ENCODE data around the gene LRRC4B. TPM values are rescaled to one million over a fixed set of nuclear protein-coding genes. Genes with fewer than 3 reads are reported as not detected.
"Not testable (repeated sequence)": the region's sequence is repeated elsewhere in the genome, so short reads cannot be mapped to it uniquely, and the experiment has no call there.

Gene LRRC4B
- polyA plus RNA-seq, 4 donors, result 18.1 to 29.8 (median 19.8) TPM

- no peak for DNase-seq (ENCODE audit: low read depth in 4 of 4, low spot score in 3 of 4)
These were observed 35.3 kb downstream of the LRRC4B start for GRCh38 chr19:50532952-50533351.

DNA sequence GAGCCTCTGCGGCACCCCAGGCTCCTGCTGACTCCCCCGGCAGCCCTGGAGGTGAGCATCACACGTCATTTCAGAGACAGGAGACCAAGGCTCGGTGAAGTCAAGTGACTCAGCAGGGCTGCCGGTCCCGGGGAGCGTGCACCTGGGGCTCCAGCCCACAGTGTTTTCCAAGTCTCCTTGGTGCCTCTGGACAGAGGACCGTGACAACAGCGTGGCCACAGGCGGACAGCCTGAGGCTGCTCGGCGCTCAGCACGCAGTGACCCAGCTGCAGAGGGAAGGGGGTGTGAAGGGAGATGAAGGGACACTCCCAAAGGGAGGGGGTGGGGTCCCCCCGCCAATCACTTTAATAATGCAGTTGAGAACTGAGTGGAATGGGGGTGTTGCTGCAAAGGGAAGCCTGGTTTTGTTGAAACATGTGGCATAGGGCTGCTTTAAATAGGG is 37.0 kb downstream of the LRRC4B start:
- DNase-seq (ENCODE audit: low read depth in 4 of 4, low spot score in 3 of 4), result no peak

GRCh38 chr19:50528052-50528451 is 40.2 kb downstream of the LRRC4B start:
- not testable (repeated sequence) for DNase-seq (ENCODE audit: low read depth in 4 of 4, low spot score in 3 of 4)

DNA sequence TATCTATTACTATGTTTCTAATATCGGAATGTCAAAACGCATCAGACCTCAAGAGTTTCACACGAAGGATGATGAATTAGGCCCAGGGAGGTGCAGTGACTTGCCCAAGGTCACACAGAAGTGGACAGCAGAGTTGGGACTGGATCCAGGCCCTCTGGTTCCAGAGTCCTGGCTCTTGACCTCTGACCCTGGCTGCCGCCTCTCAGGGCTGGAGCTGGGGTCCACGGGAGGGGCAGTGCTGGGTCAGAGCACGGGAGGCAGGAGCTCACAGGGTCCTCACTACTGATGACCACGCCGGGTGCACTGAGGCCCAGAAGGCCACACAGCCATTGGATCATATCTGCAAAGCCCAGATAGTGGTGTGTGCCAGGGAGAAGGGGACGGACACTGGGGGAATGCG is 45.4 kb downstream of the LRRC4B start:
- no peak for DNase-seq (ENCODE audit: low read depth in 4 of 4, low spot score in 3 of 4)

DNA sequence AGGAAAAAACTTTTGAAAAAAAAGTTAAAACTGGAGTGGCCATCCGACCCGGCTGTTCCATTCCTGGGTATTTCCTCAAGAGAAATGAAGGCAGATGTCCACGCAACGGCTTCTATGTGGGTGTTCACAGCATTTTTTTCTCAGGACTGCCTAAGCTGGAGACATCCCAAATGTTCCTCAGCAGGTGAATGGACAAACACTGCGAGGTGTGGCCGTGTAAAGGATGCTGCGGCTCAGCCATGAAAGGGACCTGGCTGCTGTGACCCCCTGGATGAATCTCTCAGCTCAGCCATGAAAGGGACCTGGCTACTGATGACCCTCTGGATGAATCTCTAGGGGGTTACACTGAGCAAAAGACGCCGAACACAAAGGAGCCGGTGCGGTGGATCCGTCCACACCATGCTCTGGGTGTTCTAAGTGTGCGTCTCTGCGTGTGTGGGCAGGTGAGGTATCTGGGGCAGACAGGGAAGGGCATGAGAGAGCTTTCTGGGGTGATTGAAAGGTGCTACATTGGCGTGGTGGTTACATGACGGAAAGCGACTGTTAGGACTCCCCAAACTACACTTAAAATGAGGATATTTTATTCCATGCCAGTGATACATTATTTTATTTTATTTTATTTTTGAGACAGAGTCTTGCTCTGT is 47.3 kb downstream of the LRRC4B start:
- no peak for DNase-seq (ENCODE audit: low read depth in 4 of 4, low spot score in 3 of 4)

- DNase-seq (ENCODE audit: low read depth in 4 of 4, low spot score in 3 of 4), result no peak
These were observed 49.1 kb downstream of the LRRC4B start for GRCh38 chr19:50519006-50519575.

DNA sequence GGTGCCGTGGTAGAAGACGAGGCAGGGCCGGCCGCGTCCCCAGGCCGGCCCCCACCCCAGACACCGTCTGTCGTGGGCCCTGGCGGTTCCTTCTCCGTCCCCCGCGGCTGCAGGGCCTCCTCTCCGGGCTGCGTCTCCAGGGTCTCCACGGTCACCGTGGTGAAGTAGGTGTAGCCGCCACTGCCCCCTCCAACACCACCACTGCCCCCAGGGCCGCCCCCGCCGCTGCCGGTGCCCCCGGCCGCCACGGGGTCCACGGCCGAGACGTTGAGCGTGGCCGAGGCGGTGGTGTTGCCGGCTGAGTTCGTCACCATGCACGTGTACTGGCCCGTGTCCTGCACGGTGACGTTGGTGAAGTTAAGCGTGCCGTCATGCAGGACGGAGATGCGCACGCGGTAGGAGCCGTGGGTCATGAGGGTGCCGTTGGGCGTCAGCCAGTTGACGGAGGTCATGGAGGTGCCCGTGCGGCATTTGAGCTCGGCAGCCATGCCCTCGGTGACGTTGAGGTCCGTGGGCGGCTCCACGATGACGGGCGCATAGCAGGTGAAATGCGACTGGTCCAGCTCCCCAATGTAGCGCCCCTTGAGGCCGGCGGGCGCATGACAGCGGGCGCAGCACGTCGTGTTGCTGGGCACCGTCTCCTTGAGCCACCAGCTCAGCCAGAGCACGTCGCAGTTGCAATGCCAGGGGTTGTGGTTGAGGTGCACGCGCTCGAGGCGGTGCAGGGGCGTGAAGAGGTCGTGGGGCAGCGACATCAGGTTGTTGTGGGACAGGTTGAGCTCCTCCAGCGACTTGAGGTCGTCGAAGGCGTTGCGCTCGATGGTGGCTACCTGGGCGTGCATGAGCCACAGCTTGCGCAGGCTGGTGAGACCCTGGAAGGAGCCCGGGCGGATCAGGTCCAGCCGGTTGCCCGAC is 49.9 kb downstream of the LRRC4B start:
- no peak for DNase-seq (ENCODE audit: low read depth in 4 of 4, low spot score in 3 of 4)

DNA sequence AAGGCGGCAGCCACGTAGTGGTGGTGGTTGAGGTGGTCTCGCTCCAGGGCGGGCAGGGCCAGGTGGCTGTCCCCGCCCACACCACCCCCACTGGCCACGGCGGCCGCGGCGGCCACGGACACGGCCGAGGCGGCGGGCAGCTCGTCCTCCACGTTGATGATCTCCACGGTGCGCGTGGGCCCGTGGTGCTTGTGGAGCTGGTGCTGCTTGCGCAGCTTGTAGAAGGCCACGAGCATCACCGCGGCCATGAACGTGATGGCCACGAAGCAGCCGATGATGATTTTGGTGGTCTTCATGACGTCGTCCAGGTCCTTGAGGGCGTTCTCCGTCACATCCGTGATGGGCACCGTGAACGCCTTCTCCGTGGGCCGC is 50.5 kb downstream of the LRRC4B start:
- DNase-seq (ENCODE audit: low read depth in 4 of 4, low spot score in 3 of 4), result no peak

DNA sequence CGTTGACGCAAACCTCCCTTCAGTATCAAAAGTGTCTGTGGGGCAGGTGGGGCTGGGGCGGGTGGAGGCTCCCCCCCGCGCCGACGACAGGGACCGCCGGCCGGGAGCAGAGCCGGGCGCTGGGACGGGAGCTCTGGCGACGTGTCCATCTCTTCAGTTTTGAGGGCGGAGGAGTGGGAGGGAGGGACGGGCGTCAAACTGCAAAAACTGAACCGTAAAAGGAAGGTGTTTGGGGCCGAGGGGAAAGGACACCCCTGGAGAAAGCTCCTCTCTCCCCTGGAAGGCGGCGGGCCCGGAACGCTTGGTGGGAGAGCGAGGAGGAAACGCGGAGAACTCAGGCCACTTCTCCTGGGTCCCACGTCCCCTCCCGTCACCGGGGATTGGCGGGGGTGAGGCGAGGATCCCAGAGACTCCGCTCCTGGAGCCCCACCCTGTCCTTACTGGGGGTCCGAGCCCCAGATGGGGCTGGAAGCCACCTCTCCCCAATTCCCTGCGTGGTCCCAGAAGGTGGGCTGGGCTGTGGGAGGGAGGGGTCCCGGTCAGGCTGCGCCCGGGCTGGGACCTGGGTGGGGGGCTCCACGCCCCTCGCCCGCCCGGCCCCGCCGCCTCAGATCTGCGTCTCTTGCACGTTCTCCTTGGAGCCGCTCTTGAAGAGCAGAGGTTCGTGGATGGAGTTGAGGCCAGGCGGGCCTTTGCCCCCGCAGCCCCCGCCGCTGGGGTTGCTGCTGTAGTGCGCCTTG is 51.1 kb downstream of the LRRC4B start:
- no peak for DNase-seq (ENCODE audit: low read depth in 4 of 4, low spot score in 3 of 4)

- no peak for DNase-seq (ENCODE audit: low read depth in 4 of 4, low spot score in 3 of 4)
These were observed 51.8 kb downstream of the LRRC4B start for GRCh38 chr19:50516456-50516855.

DNA sequence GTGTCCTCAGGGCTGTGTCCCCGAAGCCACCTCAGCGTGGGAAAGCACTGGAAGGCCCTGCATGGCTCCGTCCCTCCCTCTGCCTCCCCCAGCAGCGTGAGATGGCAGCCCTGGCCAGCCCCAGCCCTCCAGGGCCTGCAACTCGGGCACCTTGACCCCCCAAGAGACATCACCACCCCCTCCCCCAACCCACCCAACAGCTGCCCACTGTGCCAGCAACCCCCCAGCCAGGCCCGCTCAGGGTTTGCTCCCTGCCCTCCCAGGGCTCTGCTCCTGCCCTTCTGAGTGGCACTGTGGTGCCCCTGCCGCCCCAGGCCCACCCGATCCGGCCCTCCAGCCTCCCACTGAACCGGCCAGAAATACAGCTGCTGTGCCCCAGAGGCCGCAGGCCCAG is 53.1 kb downstream of the LRRC4B start:
- DNase-seq (ENCODE audit: low read depth in 4 of 4, low spot score in 3 of 4), result no peak

GRCh38 chr19:50514346-50515167 is 53.7 kb downstream of the LRRC4B start:
- DNase-seq (ENCODE audit: low read depth in 4 of 4, low spot score in 3 of 4), result no peak

- DNase-seq (ENCODE audit: low read depth in 4 of 4, low spot score in 3 of 4), result no peak
These were observed 54.4 kb downstream of the LRRC4B start, which contains the start of gene ASPDH for GRCh38 chr19:50513746-50514345. ASPDH (minus strand) TSS chr19:50513913; CDS start chr19:50513823, 90 bp downstream.

DNA sequence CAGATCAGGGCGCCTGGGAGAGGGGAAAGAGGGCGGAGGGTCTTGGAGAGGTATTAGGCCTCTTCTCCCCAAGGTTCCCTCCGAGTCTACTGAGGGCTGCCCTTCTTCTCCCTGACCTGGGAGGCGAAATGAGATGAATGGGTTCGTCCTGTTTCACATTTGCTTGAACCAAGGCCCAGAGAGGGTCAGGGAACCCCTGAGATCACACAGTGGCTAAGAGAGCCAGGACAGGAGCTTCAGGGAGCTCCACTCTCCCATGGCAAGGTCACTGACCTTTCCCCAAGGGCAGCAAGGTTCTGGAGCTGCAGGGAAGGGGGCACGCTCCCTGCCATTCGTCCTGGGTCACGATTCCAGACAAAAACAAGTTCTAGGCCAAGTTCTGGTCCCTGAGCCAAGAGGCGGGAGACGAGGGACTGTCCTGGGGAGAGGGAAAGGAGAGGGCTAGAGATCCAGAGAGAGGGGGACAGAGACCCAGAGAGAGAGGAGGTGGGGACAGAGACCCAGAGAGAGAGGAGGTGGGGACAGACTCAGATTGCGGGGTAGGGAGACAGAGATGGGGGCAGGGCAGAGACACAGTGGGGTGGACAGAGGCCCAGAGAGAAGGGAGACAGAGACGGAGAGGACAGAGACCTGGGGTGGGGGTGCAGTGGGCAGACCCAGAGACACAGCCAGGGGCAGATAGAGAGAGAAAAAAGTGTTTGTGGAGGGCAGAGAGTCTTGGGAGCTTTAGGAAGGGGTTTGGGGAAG is 55.1 kb downstream of the LRRC4B start:
- no peak for DNase-seq (ENCODE audit: low read depth in 4 of 4, low spot score in 3 of 4)

DNA sequence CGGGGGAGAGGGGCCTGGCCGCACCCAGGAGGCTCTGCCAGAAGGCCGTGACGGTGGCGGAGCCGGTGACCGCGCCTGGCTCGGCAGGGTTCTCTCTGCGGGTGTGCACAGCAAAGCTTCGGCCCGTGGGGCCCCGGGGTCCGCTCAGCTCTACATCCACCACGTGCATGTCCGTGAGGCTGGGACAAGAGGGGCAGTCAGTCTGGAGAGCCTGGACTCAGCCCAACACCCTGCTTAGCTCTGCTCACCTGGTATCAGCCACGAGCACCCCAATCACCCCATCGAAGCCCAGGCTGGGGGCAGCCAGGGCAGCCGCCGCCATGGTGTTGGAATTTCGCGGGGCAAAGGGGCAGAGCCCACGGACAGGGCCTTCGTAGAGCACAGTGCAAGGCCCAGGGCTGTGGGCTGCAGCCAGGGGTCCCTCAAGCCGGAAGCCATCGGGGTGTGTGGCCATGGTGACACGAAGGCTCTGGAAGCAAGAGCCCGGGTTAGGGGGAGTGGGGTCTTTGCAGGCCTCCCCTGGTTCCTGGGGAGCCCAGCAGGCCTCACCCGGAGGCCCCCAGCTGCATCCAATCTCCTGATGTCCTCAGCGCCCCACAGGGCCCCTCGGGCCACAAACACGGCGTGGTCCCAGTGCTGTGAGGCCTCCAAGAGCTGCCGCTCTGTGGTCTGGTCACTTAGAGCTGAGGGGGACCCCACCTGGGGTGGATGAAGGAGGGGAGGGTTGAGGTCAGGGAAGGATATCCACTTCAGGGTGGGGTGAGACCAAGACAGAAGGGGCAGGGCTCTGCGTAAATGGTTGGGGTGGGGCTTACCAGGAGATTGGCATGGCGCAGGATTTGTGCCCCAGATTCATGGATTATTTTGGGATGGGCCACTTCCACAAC is 55.9 kb downstream of the LRRC4B start:
- DNase-seq (ENCODE audit: low read depth in 4 of 4, low spot score in 3 of 4), result no peak

GRCh38 chr19:50511069-50511822 is 57.0 kb downstream of the LRRC4B start, which contains the start of gene JOSD2:
JOSD2 (minus strand) TSS chr19:50511191; CDS start chr19:50510431, 760 bp downstream.
- DNase-seq (ENCODE audit: low read depth in 4 of 4, low spot score in 3 of 4), result peak; percentile 97

DNA sequence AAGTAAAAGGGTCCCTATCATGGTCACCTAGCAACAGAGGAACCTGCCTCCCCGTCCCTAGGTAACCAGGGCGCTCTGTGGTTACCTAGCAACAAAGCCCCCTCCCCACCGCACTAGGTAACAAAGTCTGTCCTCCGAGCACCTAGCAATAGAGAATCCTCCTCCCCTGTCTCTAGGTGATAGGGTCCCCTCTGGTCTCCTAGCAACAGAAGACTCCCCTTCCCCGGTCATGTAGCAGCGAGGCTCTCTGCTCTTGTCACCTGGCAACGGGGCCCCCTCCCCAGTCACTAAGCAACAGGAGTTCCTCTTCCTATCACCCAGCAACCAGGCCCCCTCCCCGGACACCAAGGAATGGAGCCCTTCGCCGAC is 57.6 kb downstream of the LRRC4B start:
- DNase-seq (ENCODE audit: low read depth in 4 of 4, low spot score in 3 of 4), result peak in 1 of 4 donors; percentile 34

Data from right renal pelvis (tissue), 4 donors.